Measurements from ENCODE around the gene BPNT1.
"Not testable (repeated sequence)": the region's sequence is repeated elsewhere in the genome, so short reads cannot be mapped to it uniquely, and the experiment has no call there.

Gene BPNT1

GRCh38 chr1:220089650-220090556 lies at the start of gene BPNT1:
Gene BPNT1, minus strand, starts transcription at chr1:220089788. Its CDS starts 9,942 bp downstream, at chr1:220079846.
- DNase-seq = peak; percentile 98

GRCh38 chr1:220137019-220137786 lies 47.6 kb upstream of the BPNT1 start:
- peak; percentile 40 for DNase-seq

GRCh38 chr1:220135755-220136154 lies 46.2 kb upstream of the BPNT1 start:
- DNase-seq = no peak

- DNase-seq = no peak
Measured at GRCh38 chr1:220129479-220130210, 40.1 kb upstream of the BPNT1 start.

- DNase-seq = no peak
Measured at GRCh38 chr1:220127076-220127475, 37.5 kb upstream of the BPNT1 start.

- DNase-seq = no peak
Measured at GRCh38 chr1:220124542-220124941, 35.0 kb upstream of the BPNT1 start.

- peak; percentile 26 for DNase-seq
Measured at GRCh38 chr1:220123889-220124288, 34.3 kb upstream of the BPNT1 start.

- DNase-seq = no peak
Measured at GRCh38 chr1:220123066-220123465, 33.5 kb upstream of the BPNT1 start.

- DNase-seq = no peak
Measured at GRCh38 chr1:220121791-220122530, 32.4 kb upstream of the BPNT1 start.

- DNase-seq = no peak
Measured at GRCh38 chr1:220119043-220119512, 29.5 kb upstream of the BPNT1 start.

- DNase-seq = peak; percentile 63
Measured at GRCh38 chr1:220113136-220113695, 23.6 kb upstream of the BPNT1 start.

- DNase-seq = not testable (repeated sequence)
Measured at GRCh38 chr1:220112600-220112999, 23.0 kb upstream of the BPNT1 start.

GRCh38 chr1:220110473-220110872 lies 20.9 kb upstream of the BPNT1 start:
- DNase-seq = not testable (repeated sequence)

GRCh38 chr1:220099826-220100225 lies 10.2 kb upstream of the BPNT1 start:
- DNase-seq = no peak

GRCh38 chr1:220094016-220094911 lies 4.7 kb upstream of the BPNT1 start, which contains the start of gene IARS2:
Gene IARS2, plus strand, starts transcription at chr1:220094132. Its CDS starts 85 bp downstream, at chr1:220094217.
- DNase-seq = peak; percentile 93

- no peak for DNase-seq
Measured at GRCh38 chr1:220093361-220094015, 3.9 kb upstream of the BPNT1 start.

- DNase-seq = no peak
Measured at GRCh38 chr1:220092694-220093093, 3.1 kb upstream of the BPNT1 start.

GRCh38 chr1:220086261-220086686 lies 3.3 kb downstream of the BPNT1 start:
- not testable (repeated sequence) for DNase-seq

- DNase-seq = no peak
Measured at GRCh38 chr1:220084460-220084859, 5.1 kb downstream of the BPNT1 start.

- no peak for DNase-seq
Measured at GRCh38 chr1:220077887-220078286, 11.7 kb downstream of the BPNT1 start.

Data from activated CD4-positive, alpha-beta T cell treated with anti-CD3 and anti-CD28 coated beads, Interleukin-2, Interleukin-6, amounts not matched to agents 100 ng/mL and 50 ng/mL, durations not matched to agents 16 hours and 8 hours (primary cell).